DND-41 (cell line): ENCODE data around the gene NUDCD3.

ENCODE experiments used
- CTCF ChIP-seq: IDR thresholded peaks from 2 replicates; pipeline ENCODE4 v1.5.1; 2012; ENCODE audit warnings: borderline replicate concordance, low read length, moderate library complexity, mild to moderate bottlenecking; ENCODE audit not compliant: poor library complexity, severe bottlenecking; ENCODE audit errors: extremely low read depth
- EZH2 ChIP-seq: IDR thresholded peaks from 3 replicates; pipeline ENCODE4 v1.6.1; 2012; ENCODE audit warnings: borderline replicate concordance, low read depth, mild to moderate bottlenecking, moderate library complexity, low read length, inconsistent platforms; ENCODE audit not compliant: severe bottlenecking

GRCh38 chr7:44338600-44338999 is 151.9 kb downstream of the NUDCD3 start:
- TF ChIP-seq CTCF: no peak
- TF ChIP-seq EZH2: no peak
